ENCODE measurements around the gene TSFM. TPM values are rescaled to one million over a fixed set of nuclear protein-coding genes. Genes with fewer than 3 reads are reported as not detected.

The TSFM gene
- total RNA-seq, 1 experiment from 2014 or later: 53.2 TPM

- 0 out of 2 replicates have a peak, but pooled peaks cover 6% of the 10 kb centered on the region for H4K20me1 ChIP-seq (ENCODE audit: insufficient read depth)
- no peak overlapping the region for H3K4me3 ChIP-seq (replicated peaks in 1 of 2; ENCODE audit: low read depth in 1 of 2, low read length in 2 of 2)
- H3K9me2 ChIP-seq (ENCODE audit: insufficient read depth): no peaks in the 10 kb centered on the region
- no peak overlapping the region for H3K27ac ChIP-seq (ENCODE audit: low read depth, low read length)
- no TSS peak for BruUV-seq (replicated peaks)
- no peak overlapping the region for H2AFZ ChIP-seq (ENCODE audit: low read depth, low read length, poor library complexity, severe bottlenecking)
- ChIA-PET CTCF (no interaction called here), RAD21 (ENCODE audit: low non-redundant PET in 1 of 2, low total read pairs in 2 of 2, uncharacterized antibody in 2 of 2, unreplicated experiment in 2 of 2) (no interaction called here), POLR2A (no interaction called here)
- H3K9me3 ChIP-seq (ENCODE audit: control insufficient read depth in 1 of 2, insufficient read depth in 1 of 2, low read depth in 1 of 2, low read length in 2 of 2): no peaks in the 10 kb centered on the region
- H3K4me2 ChIP-seq (ENCODE audit: low read length): no peak overlapping the region
- DNase-seq (ENCODE audit: low read depth, low spot score) (no peak), ATAC-seq (no peak)
- peaks cover 25 to 68% of the 10 kb centered on the region in 2 experiments for H3K4me1 ChIP-seq (ENCODE audit: control insufficient read depth in 1 of 2, insufficient read depth in 2 of 2, low read length in 2 of 2)
- H3K27me3 ChIP-seq (ENCODE audit: insufficient read depth, low read length): no peaks in the 10 kb centered on the region
- peaks cover 97% of the 10 kb centered on the region for H3K79me2 ChIP-seq (ENCODE audit: insufficient read depth, low read length)
- H3K36me3 ChIP-seq (ENCODE audit: control insufficient read depth in 1 of 2, insufficient read depth in 2 of 2, low read length in 2 of 2): no peaks in the 10 kb centered on the region
- no peak overlapping the region for H3K9ac ChIP-seq (ENCODE audit: low read length)
- no peak for TF ChIP-seq ATF3 (IDR thresholded peaks at IDR 0.05)
- no peak for TF ChIP-seq FOSL1 (IDR thresholded peaks at IDR 0.05; ENCODE audit: low read depth)
- no peak for TF ChIP-seq REST (IDR thresholded peaks at IDR 0.05; ENCODE audit: low read depth)
- TF ChIP-seq ZBTB33 (IDR thresholded peaks at IDR 0.05; ENCODE audit: extremely low read depth, insufficient replicate concordance, low read length): no peak
- TF ChIP-seq SRF (IDR thresholded peaks at IDR 0.05; ENCODE audit: low read depth): no peak
- TF ChIP-seq POLR2AphosphoS5 (IDR thresholded peaks at IDR 0.05; ENCODE audit: low read depth, low read length): no peak
- TF ChIP-seq ELF1 (IDR thresholded peaks at IDR 0.05; ENCODE audit: borderline replicate concordance, low read depth): no peak
- TF ChIP-seq EGR1 (IDR thresholded peaks at IDR 0.05; ENCODE audit: low read depth): no peak
- TF ChIP-seq EZH2phosphoT487 (IDR thresholded peaks at IDR 0.05; ENCODE audit: borderline replicate concordance): no peak
- no peak for TF ChIP-seq SIN3A (IDR thresholded peaks at IDR 0.05; ENCODE audit: low read depth)
- TF ChIP-seq, protein P1, sequence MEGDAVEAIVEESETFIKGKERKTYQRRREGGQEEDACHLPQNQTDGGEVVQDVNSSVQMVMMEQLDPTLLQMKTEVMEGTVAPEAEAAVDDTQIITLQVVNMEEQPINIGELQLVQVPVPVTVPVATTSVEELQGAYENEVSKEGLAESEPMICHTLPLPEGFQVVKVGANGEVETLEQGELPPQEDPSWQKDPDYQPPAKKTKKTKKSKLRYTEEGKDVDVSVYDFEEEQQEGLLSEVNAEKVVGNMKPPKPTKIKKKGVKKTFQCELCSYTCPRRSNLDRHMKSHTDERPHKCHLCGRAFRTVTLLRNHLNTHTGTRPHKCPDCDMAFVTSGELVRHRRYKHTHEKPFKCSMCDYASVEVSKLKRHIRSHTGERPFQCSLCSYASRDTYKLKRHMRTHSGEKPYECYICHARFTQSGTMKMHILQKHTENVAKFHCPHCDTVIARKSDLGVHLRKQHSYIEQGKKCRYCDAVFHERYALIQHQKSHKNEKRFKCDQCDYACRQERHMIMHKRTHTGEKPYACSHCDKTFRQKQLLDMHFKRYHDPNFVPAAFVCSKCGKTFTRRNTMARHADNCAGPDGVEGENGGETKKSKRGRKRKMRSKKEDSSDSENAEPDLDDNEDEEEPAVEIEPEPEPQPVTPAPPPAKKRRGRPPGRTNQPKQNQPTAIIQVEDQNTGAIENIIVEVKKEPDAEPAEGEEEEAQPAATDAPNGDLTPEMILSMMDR (IDR thresholded peaks at IDR 0.05 in 2 of 3, conservative IDR thresholded peaks at IDR 0.05 in 1 of 3; ENCODE audit: borderline replicate concordance in 1 of 3, insufficient read depth in 1 of 3, low read depth in 2 of 3, low read length in 2 of 3): no peak
- no peak for TF ChIP-seq POLR2A (IDR thresholded peaks at IDR 0.05; ENCODE audit: borderline replicate concordance, extremely low read depth, insufficient read depth, insufficient read length)
- no peak for TF ChIP-seq EZH2 (IDR thresholded peaks at IDR 0.05)
- no peak for TF ChIP-seq RAD21 (IDR thresholded peaks at IDR 0.05; ENCODE audit: low read depth)
- no peak for TF ChIP-seq SP1 (IDR thresholded peaks at IDR 0.05; ENCODE audit: low read depth)
- intact Hi-C loops (cut with micrococcal nuclease): no loop called here
Measured at GRCh38 chr12:57841445-57841844, 58.9 kb downstream of the TSFM start.
